ENCODE results near the gene GRIA1.

GRCh38 chr5:153765987-153766386, 275.5 kb downstream of the GRIA1 start:
- TF ChIP-seq TAF1 (IDR thresholded peaks at IDR 0.05; ENCODE audit: borderline replicate concordance, insufficient read depth, low read length): no peak
- no peak for TF ChIP-seq REST (IDR thresholded peaks at IDR 0.05; ENCODE audit: insufficient read depth in 1 of 2, low read depth in 2 of 2, low read length in 2 of 2)
- TF ChIP-seq SIN3A (IDR thresholded peaks at IDR 0.05; ENCODE audit: borderline replicate concordance, insufficient read depth, low read length): no peak
- no peak for TF ChIP-seq POLR2AphosphoS5 (IDR thresholded peaks at IDR 0.05; ENCODE audit: low read depth, low read length)
- no peak for TF ChIP-seq FOXP2 (optimal IDR thresholded peaks at IDR 0.05; ENCODE audit: borderline replicate concordance, extremely low read depth, extremely low read length, insufficient read depth)

Data from PFSK-1 (cell line).